Parathyroid adenoma (tissue), 2 donors: ENCODE measurements around the gene FGFR2.

Experiments used
- H2AFZ ChIP-seq: fragments of 300-600 bp; sonication (generic); one replicate; pipeline ENCODE4 v1.7.0; 2017; ENCODE audit warnings: antibody characterized with exemption, mild to moderate bottlenecking
- H3K27ac ChIP-seq: fragments of 300-600 bp; sonication (generic); one replicate; pipeline ENCODE4 v1.7.0; 2017
- H3K27me3 ChIP-seq: fragments of 300-600 bp; sonication (generic); one replicate; pipeline ENCODE4 v1.7.0; 2017; ENCODE audit warnings: low read length; ENCODE audit not compliant: control insufficient read depth, insufficient read depth
- H3K36me3 ChIP-seq: fragments of 300-600 bp; sonication (generic); one replicate; pipeline ENCODE4 v1.7.0; 2017; ENCODE audit warnings: low read length; ENCODE audit not compliant: control insufficient read depth, insufficient read depth
- H3K4me1 ChIP-seq: fragments of 300-600 bp; sonication (generic); one replicate; pipeline ENCODE4 v1.7.0; 2017; ENCODE audit warnings: control low read depth
- H3K4me2 ChIP-seq: fragments of 300-600 bp; sonication (generic); one replicate; pipeline ENCODE4 v1.7.0; 2017; ENCODE audit warnings: low read length
- H3K4me3 ChIP-seq: fragments of 300-600 bp; sonication (generic); one replicate; pipeline ENCODE4 v1.7.0; 2017; ENCODE audit warnings: low read depth, low read length
- H3K79me2 ChIP-seq: fragments of 300-600 bp; sonication (generic); one replicate; pipeline ENCODE4 v1.7.0; 2017; ENCODE audit warnings: control low read depth
- H3K9ac ChIP-seq: fragments of 300-600 bp; sonication (generic); one replicate; pipeline ENCODE4 v1.7.0; 2017; ENCODE audit warnings: mild to moderate bottlenecking
- H3K9me3 ChIP-seq: fragments of 300-600 bp; sonication (generic); one replicate; pipeline ENCODE4 v1.7.0; 2017; ENCODE audit warnings: low read length; ENCODE audit not compliant: control insufficient read depth
- TF ChIP-seq, protein P1 (sequence below): fragments of 300-600 bp; sonication (generic); IDR thresholded peaks from one replicate; pipeline ENCODE4 v1.7.0; 2017; ENCODE audit warnings: antibody characterized with exemption, mild to moderate bottlenecking
- donor health status: primary hyperparathyroidism.

Gene FGFR2

DNA sequence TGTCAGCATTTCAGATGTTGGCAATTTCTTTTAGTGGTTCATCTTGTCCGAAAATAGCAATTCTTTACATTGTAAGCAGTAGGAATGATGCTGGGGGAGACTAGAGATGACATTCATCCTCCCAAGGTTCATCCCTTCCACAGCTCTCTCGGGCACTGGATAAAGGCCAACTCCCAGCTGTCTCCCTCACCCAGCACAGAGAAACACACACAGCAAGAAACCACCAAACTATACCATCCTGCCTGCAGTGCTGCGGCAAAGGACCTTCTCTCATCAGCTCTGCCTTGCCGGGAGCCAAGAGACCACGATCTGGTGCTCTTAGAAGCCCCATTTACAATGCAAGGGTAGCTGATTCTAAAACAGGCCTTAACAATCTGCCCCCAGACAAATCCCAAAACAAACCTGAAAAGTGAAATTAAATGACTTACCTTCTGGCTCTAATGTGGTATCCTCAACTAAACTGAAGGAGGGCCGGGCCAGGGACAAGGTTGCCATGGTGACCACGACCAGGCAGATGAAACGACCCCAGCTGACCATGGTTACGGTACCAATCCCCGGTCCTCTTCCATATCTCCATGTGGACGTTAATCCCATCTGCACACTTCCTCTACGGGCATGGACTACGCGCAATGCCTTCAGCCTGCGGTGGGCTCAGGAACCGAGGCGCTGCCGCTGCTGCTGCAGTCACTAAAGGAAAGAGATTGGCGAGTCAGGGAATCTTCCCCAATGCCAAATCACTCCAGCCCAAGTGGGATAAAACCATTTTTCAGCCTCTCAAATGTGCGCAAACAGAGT lies 4.8 kb downstream of the FGFR2 start:
- H3K4me3 ChIP-seq: no peak overlapping the region
- TF ChIP-seq, protein P1, sequence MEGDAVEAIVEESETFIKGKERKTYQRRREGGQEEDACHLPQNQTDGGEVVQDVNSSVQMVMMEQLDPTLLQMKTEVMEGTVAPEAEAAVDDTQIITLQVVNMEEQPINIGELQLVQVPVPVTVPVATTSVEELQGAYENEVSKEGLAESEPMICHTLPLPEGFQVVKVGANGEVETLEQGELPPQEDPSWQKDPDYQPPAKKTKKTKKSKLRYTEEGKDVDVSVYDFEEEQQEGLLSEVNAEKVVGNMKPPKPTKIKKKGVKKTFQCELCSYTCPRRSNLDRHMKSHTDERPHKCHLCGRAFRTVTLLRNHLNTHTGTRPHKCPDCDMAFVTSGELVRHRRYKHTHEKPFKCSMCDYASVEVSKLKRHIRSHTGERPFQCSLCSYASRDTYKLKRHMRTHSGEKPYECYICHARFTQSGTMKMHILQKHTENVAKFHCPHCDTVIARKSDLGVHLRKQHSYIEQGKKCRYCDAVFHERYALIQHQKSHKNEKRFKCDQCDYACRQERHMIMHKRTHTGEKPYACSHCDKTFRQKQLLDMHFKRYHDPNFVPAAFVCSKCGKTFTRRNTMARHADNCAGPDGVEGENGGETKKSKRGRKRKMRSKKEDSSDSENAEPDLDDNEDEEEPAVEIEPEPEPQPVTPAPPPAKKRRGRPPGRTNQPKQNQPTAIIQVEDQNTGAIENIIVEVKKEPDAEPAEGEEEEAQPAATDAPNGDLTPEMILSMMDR: no peak
- H3K4me1 ChIP-seq: no peaks in the 10 kb centered on the region
- no peaks in the 10 kb centered on the region for H3K27me3 ChIP-seq
- no peak overlapping the region for H3K27ac ChIP-seq
- H3K9ac ChIP-seq: no peak overlapping the region
- no peaks in the 10 kb centered on the region for H3K79me2 ChIP-seq
- no peaks in the 10 kb centered on the region for H3K9me3 ChIP-seq
- no peaks in the 10 kb centered on the region for H3K36me3 ChIP-seq
- peak overlapping the region; percentile 19 for H3K4me2 ChIP-seq
- no peak overlapping the region for H2AFZ ChIP-seq

DNA sequence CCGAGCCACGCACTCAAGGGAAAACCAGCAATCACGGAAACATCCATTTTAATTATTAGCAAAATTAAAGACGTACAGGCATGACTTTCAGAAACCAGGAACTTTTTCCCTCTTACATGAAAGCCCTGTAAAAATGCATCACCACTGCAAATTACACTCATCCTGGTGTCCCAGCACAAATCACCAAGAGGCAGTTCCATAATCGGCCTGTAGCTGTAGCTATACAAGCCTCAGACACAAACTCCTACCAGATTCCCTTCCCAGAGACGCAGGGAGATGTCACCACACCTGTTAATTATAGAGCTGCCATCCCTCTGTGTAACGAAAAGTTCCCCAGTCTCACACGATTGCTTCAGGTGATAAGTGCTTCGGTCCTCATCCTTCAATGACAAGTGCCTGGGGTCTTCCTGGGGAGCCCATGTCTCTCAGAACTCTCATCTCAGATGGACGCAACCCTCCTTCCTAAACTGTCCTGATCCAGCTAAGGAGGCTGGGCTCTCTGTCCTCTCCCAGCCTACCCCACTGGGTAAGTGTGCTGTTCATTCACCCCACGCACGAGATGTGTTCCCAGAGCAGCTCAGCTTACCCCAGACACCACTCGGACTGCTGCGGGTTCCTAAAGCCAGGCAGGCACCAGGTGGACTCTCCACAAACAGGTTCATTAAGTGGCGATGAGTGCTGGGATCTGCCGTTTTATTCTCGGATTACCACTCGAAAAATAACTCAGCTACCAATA lies 5.9 kb downstream of the FGFR2 start:
- H3K9ac ChIP-seq: no peak overlapping the region
- H3K4me1 ChIP-seq: no peaks in the 10 kb centered on the region
- H3K36me3 ChIP-seq: no peaks in the 10 kb centered on the region
- TF ChIP-seq, protein P1: no peak
- no peaks in the 10 kb centered on the region for H3K79me2 ChIP-seq
- no peak overlapping the region for H3K27ac ChIP-seq
- H3K4me3 ChIP-seq: no peak overlapping the region
- no peak overlapping the region for H3K4me2 ChIP-seq
- no peak overlapping the region for H2AFZ ChIP-seq
- H3K9me3 ChIP-seq: no peaks in the 10 kb centered on the region
- no peaks in the 10 kb centered on the region for H3K27me3 ChIP-seq

DNA sequence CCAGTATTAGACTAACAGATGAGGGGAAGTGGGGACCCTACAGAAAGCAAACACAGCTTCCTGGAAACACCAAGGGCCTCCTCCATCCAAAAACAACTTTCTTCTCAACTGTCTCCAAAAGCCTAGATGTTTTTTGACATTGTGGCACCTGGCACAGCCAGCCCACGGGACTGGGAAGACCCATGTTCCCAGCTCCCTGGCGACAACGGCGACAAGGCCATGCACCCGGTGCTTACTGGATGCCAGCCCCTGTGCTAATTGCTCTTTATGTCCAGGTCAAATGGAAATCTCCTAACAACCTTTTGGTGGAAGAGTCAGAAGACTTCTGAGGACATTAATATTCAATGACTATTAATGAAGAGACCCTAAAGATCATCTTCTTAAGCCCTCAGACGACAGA lies 7.1 kb downstream of the FGFR2 start:
- H3K27ac ChIP-seq: no peak overlapping the region
- no peaks in the 10 kb centered on the region for H3K4me1 ChIP-seq

GRCh38 chr10:121590772-121591171 lies 7.5 kb downstream of the FGFR2 start:
- Histone ChIP-seq H3K27me3 (no peaks in the 10 kb centered on the region), H3K27ac (no peak overlapping the region), H3K9ac (no peak overlapping the region), H3K79me2 (no peaks in the 10 kb centered on the region), H2AFZ (no peak overlapping the region), H3K36me3 (no peaks in the 10 kb centered on the region), H3K9me3 (no peaks in the 10 kb centered on the region), H3K4me3 (no peak overlapping the region), H3K4me2 (no peak overlapping the region), H3K4me1 (no peaks in the 10 kb centered on the region)
- TF ChIP-seq, protein P1: no peak

More for the DNA sequence above, 7.1 kb downstream of the FGFR2 start:
- no peaks in the 10 kb centered on the region for H3K27me3 ChIP-seq
- TF ChIP-seq, protein P1: no peak
- H3K36me3 ChIP-seq: no peaks in the 10 kb centered on the region
- no peak overlapping the region for H3K4me2 ChIP-seq
- H3K9ac ChIP-seq: no peak overlapping the region
- no peaks in the 10 kb centered on the region for H3K79me2 ChIP-seq
- no peaks in the 10 kb centered on the region for H3K9me3 ChIP-seq
- H3K4me3 ChIP-seq: no peak overlapping the region
- H2AFZ ChIP-seq: no peak overlapping the region
